ENCODE results near the gene PPP2R3C. TPM values are rescaled to one million over a fixed set of nuclear protein-coding genes. Genes with fewer than 3 reads are reported as not detected.
"Not testable (repeated sequence)": the region's sequence is repeated elsewhere in the genome, so short reads cannot be mapped to it uniquely, and the experiment has no call there.

The PPP2R3C gene
- polyA plus RNA-seq, 1 donor from 2014 or later, result 91.4 TPM

GRCh38 chr14:35068238-35069012 lies 53.4 kb downstream of the PPP2R3C start:
- Histone ChIP-seq H3K9ac (ENCODE audit: low read length) (no peak overlapping the region), H4K20me1 (ENCODE audit: insufficient read depth) (no peaks in the 10 kb centered on the region), H3K9me3 (ENCODE audit: low read length) (no peaks in the 10 kb centered on the region)

GRCh38 chr14:35065731-35066130 lies 56.1 kb downstream of the PPP2R3C start:
- H3K4me2 ChIP-seq (ENCODE audit: low read length); H3K9ac ChIP-seq (ENCODE audit: low read length): not testable (repeated sequence)

More at GRCh38 chr14:35068238-35069012, 53.4 kb downstream of the PPP2R3C start:
- peaks cover 8% of the 10 kb centered on the region for H3K36me3 ChIP-seq (ENCODE audit: insufficient read depth, low read length)
- no peak overlapping the region for H2AFZ ChIP-seq (ENCODE audit: low read depth, low read length)
- H3K27me3 ChIP-seq (ENCODE audit: insufficient read depth, low read depth, low read length), result no peaks in the 10 kb centered on the region
- no peak for TF ChIP-seq POLR2AphosphoS5 (IDR thresholded peaks at IDR 0.05)
- no peak for TF ChIP-seq CTCF (IDR thresholded peaks at IDR 0.05; ENCODE audit: poor library complexity, severe bottlenecking)
- TF ChIP-seq TAF1 (IDR thresholded peaks at IDR 0.05; ENCODE audit: low read depth), result no peak
- TF ChIP-seq REST (IDR thresholded peaks at IDR 0.05; ENCODE audit: borderline replicate concordance), result no peak
- TF ChIP-seq SMC3 (conservative IDR thresholded peaks at IDR 0.05; ENCODE audit: poor library complexity), result no peak
- no peak for TF ChIP-seq RAD21 (conservative IDR thresholded peaks at IDR 0.05)
- TF ChIP-seq EZH2 (IDR thresholded peaks at IDR 0.05; ENCODE audit: borderline replicate concordance, insufficient read depth, low read length, poor library complexity, severe bottlenecking), result no peak
- no peak for TF ChIP-seq MXI1 (conservative IDR thresholded peaks at IDR 0.05; ENCODE audit: poor library complexity, severe bottlenecking)
- no peak for TF ChIP-seq EP300 (conservative IDR thresholded peaks at IDR 0.05; ENCODE audit: poor library complexity, severe bottlenecking)
- H3K9me2 ChIP-seq (ENCODE audit: insufficient read depth, low read length), result no peaks in the 10 kb centered on the region
- H3K4me3 ChIP-seq (ENCODE audit: low read length), result no peak overlapping the region
- H3K79me2 ChIP-seq (replicated peaks; ENCODE audit: insufficient read depth, low read length), result no peaks in the 10 kb centered on the region
- H3K4me2 ChIP-seq (ENCODE audit: low read length), result no peak overlapping the region
- H3K27ac ChIP-seq (ENCODE audit: low read length), result no peak overlapping the region
- H3F3A ChIP-seq (ENCODE audit: insufficient read depth, low read length, poor library complexity, severe bottlenecking), result no peaks in the 10 kb centered on the region

GRCh38 chr14:35061113-35061791 lies 60.5 kb downstream of the PPP2R3C start:
- not testable (repeated sequence) for H3K27ac ChIP-seq (ENCODE audit: low read length); H3K36me3 ChIP-seq (ENCODE audit: insufficient read depth, low read length); H2AFZ ChIP-seq (ENCODE audit: low read depth, low read length); H3K9ac ChIP-seq (ENCODE audit: low read length); H3K9me2 ChIP-seq (ENCODE audit: insufficient read depth, low read length); H3K9me3 ChIP-seq (ENCODE audit: low read length); H3F3A ChIP-seq (ENCODE audit: insufficient read depth, low read length, poor library complexity, severe bottlenecking); H3K4me2 ChIP-seq (ENCODE audit: low read length); H4K20me1 ChIP-seq (ENCODE audit: insufficient read depth); H3K4me3 ChIP-seq (ENCODE audit: low read length); H3K79me2 ChIP-seq (replicated peaks; ENCODE audit: insufficient read depth, low read length); H3K27me3 ChIP-seq (ENCODE audit: insufficient read depth, low read depth, low read length)

More at GRCh38 chr14:35065731-35066130, 56.1 kb downstream of the PPP2R3C start:
- H3K9me3 ChIP-seq (ENCODE audit: low read length); H3K79me2 ChIP-seq (replicated peaks; ENCODE audit: insufficient read depth, low read length); H3K27me3 ChIP-seq (ENCODE audit: insufficient read depth, low read depth, low read length); H3K36me3 ChIP-seq (ENCODE audit: insufficient read depth, low read length); H3K9me2 ChIP-seq (ENCODE audit: insufficient read depth, low read length); H3K27ac ChIP-seq (ENCODE audit: low read length); H3K4me3 ChIP-seq (ENCODE audit: low read length); H2AFZ ChIP-seq (ENCODE audit: low read depth, low read length); H4K20me1 ChIP-seq (ENCODE audit: insufficient read depth); H3F3A ChIP-seq (ENCODE audit: insufficient read depth, low read length, poor library complexity, severe bottlenecking): not testable (repeated sequence)
